ENCODE results near the gene PAIP2B. TPM values are rescaled to one million over a fixed set of nuclear protein-coding genes. Genes with fewer than 3 reads are reported as not detected.
"Not testable (repeated sequence)": the region's sequence is repeated elsewhere in the genome, so short reads cannot be mapped to it uniquely, and the experiment has no call there.

PAIP2B gene
- total and polyA plus RNA-seq, 2 donors, result 2.2 to 3.0 TPM

DNA sequence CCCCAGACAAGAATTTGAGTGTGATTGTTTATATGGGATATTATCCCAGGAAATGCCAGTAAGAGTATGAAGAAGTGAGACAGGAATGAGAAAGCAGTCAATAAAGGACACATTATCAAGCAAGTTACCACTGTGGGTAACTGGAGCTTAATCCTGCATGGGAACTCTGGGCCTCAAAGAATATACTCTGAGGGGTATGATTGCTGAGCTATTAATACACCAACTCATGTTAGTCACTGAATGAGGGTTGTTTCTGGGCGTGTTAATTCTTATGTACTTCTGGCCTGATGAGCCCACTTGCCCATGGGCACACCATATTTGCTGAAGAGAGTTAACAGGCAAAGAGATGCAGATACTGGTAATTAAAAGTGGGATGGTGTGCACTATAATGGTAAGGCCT, 26.6 kb upstream of the PAIP2B start:
- Histone ChIP-seq H3K27me3 (ENCODE audit: control insufficient read depth in 2 of 2, insufficient read depth in 1 of 2, low read length in 1 of 2) (no peaks in the 10 kb centered on the region), H3K9me3 (ENCODE audit: control insufficient read depth in 2 of 2, insufficient read depth in 1 of 2, low read length in 1 of 2) (no peaks in the 10 kb centered on the region), H3K4me3 (ENCODE audit: low read length in 2 of 2) (no peak overlapping the region), H3K36me3 (ENCODE audit: control insufficient read depth in 2 of 2, insufficient read depth in 2 of 2, low read length in 1 of 2) (no peaks in the 10 kb centered on the region), H3K4me1 (ENCODE audit: control insufficient read depth in 2 of 2, insufficient read depth in 2 of 2, low read length in 2 of 2) (no peaks in the 10 kb centered on the region), H3K27ac (ENCODE audit: low read depth in 1 of 2, low read length in 1 of 2) (no peak overlapping the region)
- no peak for DNase-seq (ENCODE audit: low read depth in 6 of 9, low spot score in 9 of 9)
- WGBS, result 89% methylated on average over 1 of the region's 1 CpG

DNA sequence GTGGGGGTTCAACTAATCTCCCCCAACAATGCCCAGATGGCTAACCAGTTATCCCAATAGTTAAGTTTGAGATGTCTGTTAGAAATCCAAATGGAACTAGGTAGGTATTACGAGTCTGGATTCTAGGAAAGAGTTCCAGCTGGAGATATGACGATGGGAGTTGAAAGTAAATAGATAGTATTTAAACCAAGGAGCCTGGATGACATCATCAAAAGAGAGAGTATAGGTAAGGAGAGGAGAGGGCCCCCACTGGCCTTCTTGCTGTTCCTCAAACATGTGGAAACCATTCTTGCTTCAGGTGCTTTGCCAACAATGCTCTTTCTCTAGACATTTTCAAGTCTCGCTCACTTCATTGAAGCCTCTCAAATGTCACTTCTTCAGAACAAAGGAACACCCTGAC, 26.0 kb upstream of the PAIP2B start:
- Histone ChIP-seq H3K4me1 (ENCODE audit: control insufficient read depth in 2 of 2, insufficient read depth in 2 of 2, low read length in 2 of 2) (no peaks in the 10 kb centered on the region), H3K36me3 (ENCODE audit: control insufficient read depth in 2 of 2, insufficient read depth in 2 of 2, low read length in 1 of 2) (no peaks in the 10 kb centered on the region), H3K27me3 (ENCODE audit: control insufficient read depth in 2 of 2, insufficient read depth in 1 of 2, low read length in 1 of 2) (no peaks in the 10 kb centered on the region), H3K27ac (ENCODE audit: low read depth in 1 of 2, low read length in 1 of 2) (no peak overlapping the region), H3K9me3 (ENCODE audit: control insufficient read depth in 2 of 2, insufficient read depth in 1 of 2, low read length in 1 of 2) (no peaks in the 10 kb centered on the region), H3K4me3 (ENCODE audit: low read length in 2 of 2) (no peak overlapping the region)
- no peak for DNase-seq (ENCODE audit: low read depth in 6 of 9, low spot score in 9 of 9)
- WGBS, result 93% methylated on average over 3 of the region's 3 CpGs

DNA sequence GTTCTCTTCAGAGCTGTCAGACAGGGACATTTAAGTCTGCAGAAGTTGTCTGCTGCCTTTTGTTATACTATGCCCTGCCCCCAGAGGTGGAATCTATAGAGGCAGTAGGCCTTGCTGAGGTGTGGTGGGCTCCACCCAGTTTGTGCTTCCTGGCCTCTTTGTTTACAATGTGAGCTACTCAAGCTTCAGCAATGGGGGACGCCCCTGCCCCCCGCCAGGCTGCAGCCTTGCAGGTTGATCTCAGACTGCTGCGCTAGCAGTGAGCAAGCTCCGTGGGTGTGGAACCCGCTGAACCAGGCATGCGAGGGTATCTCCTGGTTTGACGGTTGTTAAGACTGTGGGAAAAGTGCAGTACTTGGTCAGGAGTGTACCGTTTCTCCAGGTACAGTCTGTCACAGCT, 24.0 kb upstream of the PAIP2B start:
- WGBS, result 95% methylated on average over 8 of the region's 8 CpGs
- DNase-seq (ENCODE audit: low read depth in 6 of 9, low spot score in 9 of 9), result no peak
- no peaks in the 10 kb centered on the region for H3K4me1 ChIP-seq (ENCODE audit: control insufficient read depth in 2 of 2, insufficient read depth in 2 of 2, low read length in 2 of 2)
- no peaks in the 10 kb centered on the region for H3K36me3 ChIP-seq (ENCODE audit: control insufficient read depth in 2 of 2, insufficient read depth in 2 of 2, low read length in 1 of 2)
- H3K27ac ChIP-seq (ENCODE audit: low read depth in 1 of 2, low read length in 1 of 2), result no peak overlapping the region
- H3K27me3 ChIP-seq (ENCODE audit: control insufficient read depth in 2 of 2, insufficient read depth in 1 of 2, low read length in 1 of 2), result no peaks in the 10 kb centered on the region
- H3K9me3 ChIP-seq (ENCODE audit: control insufficient read depth in 2 of 2, insufficient read depth in 1 of 2, low read length in 1 of 2), result no peaks in the 10 kb centered on the region
- H3K4me3 ChIP-seq (ENCODE audit: low read length in 2 of 2), result no peak overlapping the region

DNA sequence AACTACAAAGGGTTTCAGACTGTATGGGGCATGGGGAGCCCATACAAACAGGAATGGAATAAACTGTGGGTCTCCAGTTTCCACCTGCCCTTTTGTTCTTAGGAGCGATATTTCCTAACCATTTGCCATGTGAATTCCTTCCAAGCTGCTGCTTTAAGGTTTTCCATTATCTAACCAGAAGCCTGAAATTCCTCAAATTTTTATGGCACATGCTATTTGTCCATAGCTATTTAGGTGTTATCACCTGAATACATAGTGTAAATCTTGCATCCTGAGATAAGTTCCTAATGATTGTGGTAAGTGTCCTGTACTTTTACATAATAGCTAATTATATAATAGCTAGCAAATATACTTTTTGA, 17.4 kb upstream of the PAIP2B start:
- Histone ChIP-seq H3K9me3 (ENCODE audit: control insufficient read depth in 2 of 2, insufficient read depth in 1 of 2, low read length in 1 of 2) (no peaks in the 10 kb centered on the region), H3K36me3 (ENCODE audit: control insufficient read depth in 2 of 2, insufficient read depth in 2 of 2, low read length in 1 of 2) (no peaks in the 10 kb centered on the region), H3K27me3 (ENCODE audit: control insufficient read depth in 2 of 2, insufficient read depth in 1 of 2, low read length in 1 of 2) (peaks cover 0 to 2% of the 10 kb centered on the region in 2 donors), H3K4me3 (ENCODE audit: low read length in 2 of 2) (no peak overlapping the region), H3K27ac (ENCODE audit: low read depth in 1 of 2, low read length in 1 of 2) (no peak overlapping the region), H3K4me1 (ENCODE audit: control insufficient read depth in 2 of 2, insufficient read depth in 2 of 2, low read length in 2 of 2) (no peaks in the 10 kb centered on the region)
- 90% methylated on average over 1 of the region's 1 CpG for WGBS
- no peak for DNase-seq (ENCODE audit: low read depth in 6 of 9, low spot score in 9 of 9)

DNA sequence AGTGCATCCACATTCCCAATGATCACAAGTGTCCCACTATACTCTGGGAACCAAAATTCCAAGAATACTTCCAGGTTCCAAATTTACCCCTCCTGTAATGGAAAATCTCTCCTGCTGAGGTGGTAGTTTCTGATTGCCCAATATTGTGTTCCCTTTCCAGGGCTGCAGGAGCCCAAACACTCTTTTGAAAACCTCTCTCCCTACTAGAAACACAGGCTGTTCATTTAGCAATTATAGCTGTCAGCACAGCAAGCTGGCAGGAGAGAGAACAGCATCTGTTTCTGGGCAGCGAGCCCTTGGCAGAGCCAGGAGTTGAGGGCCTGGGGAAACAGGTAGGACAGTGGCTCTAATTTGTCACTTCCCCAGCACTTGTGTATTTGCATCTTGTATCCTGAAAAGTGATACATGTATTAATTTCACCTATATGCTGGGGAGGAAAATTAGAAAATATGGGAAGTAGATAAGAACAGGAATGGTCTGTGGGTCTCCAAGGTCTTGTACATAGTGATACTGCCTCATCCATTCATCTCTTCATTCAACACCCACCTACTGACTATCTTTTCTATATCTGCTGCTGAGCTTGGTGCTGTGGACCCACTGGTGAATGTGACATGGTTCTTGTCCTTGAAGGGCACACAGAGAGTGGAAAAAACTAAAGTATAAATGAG, 16.9 kb upstream of the PAIP2B start:
- Histone ChIP-seq H3K27ac (ENCODE audit: low read depth in 1 of 2, low read length in 1 of 2) (no peak overlapping the region), H3K9me3 (ENCODE audit: control insufficient read depth in 2 of 2, insufficient read depth in 1 of 2, low read length in 1 of 2) (no peaks in the 10 kb centered on the region), H3K36me3 (ENCODE audit: control insufficient read depth in 2 of 2, insufficient read depth in 2 of 2, low read length in 1 of 2) (no peaks in the 10 kb centered on the region), H3K27me3 (ENCODE audit: control insufficient read depth in 2 of 2, insufficient read depth in 1 of 2, low read length in 1 of 2) (peaks cover 0 to 2% of the 10 kb centered on the region in 2 donors), H3K4me1 (ENCODE audit: control insufficient read depth in 2 of 2, insufficient read depth in 2 of 2, low read length in 2 of 2) (no peaks in the 10 kb centered on the region), H3K4me3 (ENCODE audit: low read length in 2 of 2) (no peak overlapping the region)
- WGBS, result 85% methylated on average over 1 of the region's 1 CpG
- DNase-seq (ENCODE audit: low read depth in 6 of 9, low spot score in 9 of 9), result no peak

DNA sequence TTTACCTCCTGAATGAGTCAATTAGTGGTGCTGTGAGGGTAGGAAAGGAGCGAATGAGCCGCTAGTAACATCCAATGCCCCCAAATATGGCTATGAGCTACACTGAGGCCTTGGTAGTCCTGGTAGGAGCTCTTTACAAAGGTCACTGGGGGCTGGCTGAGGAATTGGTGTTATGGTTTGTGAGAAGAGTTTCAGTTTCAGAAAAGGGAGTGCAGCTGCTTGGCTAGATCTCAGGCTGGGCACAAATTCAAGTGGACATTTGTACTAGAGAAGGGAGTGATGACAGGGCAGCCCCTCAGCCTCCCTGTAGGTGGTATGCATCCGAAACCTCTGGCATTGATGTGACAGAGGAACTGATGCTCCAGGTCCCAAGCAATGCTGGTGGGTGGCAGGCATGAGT, 13.9 kb upstream of the PAIP2B start:
- H3K36me3 ChIP-seq (ENCODE audit: control insufficient read depth in 2 of 2, insufficient read depth in 2 of 2, low read length in 1 of 2), result no peaks in the 10 kb centered on the region
- no peaks in the 10 kb centered on the region for H3K9me3 ChIP-seq (ENCODE audit: control insufficient read depth in 2 of 2, insufficient read depth in 1 of 2, low read length in 1 of 2)
- DNase-seq (ENCODE audit: low read depth in 6 of 9, low spot score in 9 of 9), result no peak
- WGBS, result 91% methylated on average over 3 of the region's 3 CpGs
- no peak overlapping the region for H3K27ac ChIP-seq (ENCODE audit: low read depth in 1 of 2, low read length in 1 of 2)
- no peak overlapping the region for H3K4me3 ChIP-seq (ENCODE audit: low read length in 2 of 2)
- H3K27me3 ChIP-seq (ENCODE audit: control insufficient read depth in 2 of 2, insufficient read depth in 1 of 2, low read length in 1 of 2), result peaks cover 2 to 4% of the 10 kb centered on the region in 2 donors
- no peaks in the 10 kb centered on the region for H3K4me1 ChIP-seq (ENCODE audit: control insufficient read depth in 2 of 2, insufficient read depth in 2 of 2, low read length in 2 of 2)

DNA sequence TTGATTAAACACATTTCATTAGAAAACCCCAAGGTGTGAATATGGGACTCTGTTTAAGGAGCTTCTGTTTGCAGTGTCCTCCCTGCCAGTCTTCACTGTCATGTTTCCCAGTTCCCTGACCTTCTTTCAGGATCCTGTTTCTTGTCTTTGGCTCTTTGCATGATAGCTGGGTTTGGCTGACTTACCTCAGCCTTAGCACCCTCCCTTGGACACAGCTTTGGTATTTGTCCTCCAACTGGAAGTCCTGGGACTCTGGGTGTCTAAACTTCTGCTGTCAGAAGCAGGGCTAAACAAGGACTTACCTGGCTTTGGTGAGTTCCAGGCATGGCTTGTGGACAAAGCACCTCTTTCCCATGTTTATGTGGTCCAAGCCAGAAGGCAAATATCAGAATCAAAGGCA, 11.2 kb upstream of the PAIP2B start:
- Histone ChIP-seq H3K4me1 (ENCODE audit: control insufficient read depth in 2 of 2, insufficient read depth in 2 of 2, low read length in 2 of 2) (no peaks in the 10 kb centered on the region), H3K36me3 (ENCODE audit: control insufficient read depth in 2 of 2, insufficient read depth in 2 of 2, low read length in 1 of 2) (no peaks in the 10 kb centered on the region), H3K27ac (ENCODE audit: low read depth in 1 of 2, low read length in 1 of 2) (no peak overlapping the region), H3K27me3 (ENCODE audit: control insufficient read depth in 2 of 2, insufficient read depth in 1 of 2, low read length in 1 of 2) (peaks cover 2 to 4% of the 10 kb centered on the region in 2 donors), H3K9me3 (ENCODE audit: control insufficient read depth in 2 of 2, insufficient read depth in 1 of 2, low read length in 1 of 2) (no peaks in the 10 kb centered on the region), H3K4me3 (ENCODE audit: low read length in 2 of 2) (no peak overlapping the region)
- no peak for DNase-seq (ENCODE audit: low read depth in 6 of 9, low spot score in 9 of 9)

DNA sequence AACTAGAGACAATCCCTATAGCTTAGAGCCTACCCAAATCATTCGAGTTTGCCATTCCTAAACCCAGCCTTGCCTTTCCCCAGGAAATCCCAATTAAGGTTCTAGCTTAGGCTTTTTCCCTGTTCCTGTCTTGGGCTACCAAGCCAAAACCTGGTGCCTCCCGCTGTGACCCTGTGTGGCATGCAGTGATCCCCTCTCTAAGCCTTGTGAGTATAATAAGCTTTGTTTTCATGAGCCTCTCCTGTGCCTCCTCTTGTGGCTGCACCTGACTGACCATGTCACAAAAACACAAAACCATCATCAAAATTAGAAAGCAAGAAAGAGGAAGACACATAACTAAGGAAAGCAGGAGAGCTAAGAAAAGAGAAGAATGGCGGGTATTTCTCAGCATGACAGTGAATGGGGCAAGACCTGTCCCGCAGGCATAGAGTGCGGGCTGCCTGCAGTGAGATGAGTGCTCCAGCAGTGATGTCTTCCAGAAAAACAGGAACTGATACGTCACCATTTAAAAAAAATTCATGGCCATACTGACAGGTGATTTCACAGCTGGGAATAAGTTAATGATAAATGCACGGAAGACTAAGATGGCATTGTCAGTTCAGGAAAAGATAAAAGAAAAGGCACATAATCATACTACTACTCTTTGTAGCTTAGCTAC, 9.2 kb upstream of the PAIP2B start:
- no peaks in the 10 kb centered on the region for H3K9me3 ChIP-seq (ENCODE audit: control insufficient read depth in 2 of 2, insufficient read depth in 1 of 2, low read length in 1 of 2)
- no peak overlapping the region for H3K27ac ChIP-seq (ENCODE audit: low read depth in 1 of 2, low read length in 1 of 2)
- H3K27me3 ChIP-seq (ENCODE audit: control insufficient read depth in 2 of 2, insufficient read depth in 1 of 2, low read length in 1 of 2), result peaks cover 0 to 4% of the 10 kb centered on the region in 2 donors
- DNase-seq (ENCODE audit: low read depth in 6 of 9, low spot score in 9 of 9), result no peak
- no peak overlapping the region for H3K4me3 ChIP-seq (ENCODE audit: low read length in 2 of 2)
- no peaks in the 10 kb centered on the region for H3K36me3 ChIP-seq (ENCODE audit: control insufficient read depth in 2 of 2, insufficient read depth in 2 of 2, low read length in 1 of 2)
- H3K4me1 ChIP-seq (ENCODE audit: control insufficient read depth in 2 of 2, insufficient read depth in 2 of 2, low read length in 2 of 2), result no peaks in the 10 kb centered on the region
- 65% methylated on average over 7 of the region's 7 CpGs for WGBS

DNA sequence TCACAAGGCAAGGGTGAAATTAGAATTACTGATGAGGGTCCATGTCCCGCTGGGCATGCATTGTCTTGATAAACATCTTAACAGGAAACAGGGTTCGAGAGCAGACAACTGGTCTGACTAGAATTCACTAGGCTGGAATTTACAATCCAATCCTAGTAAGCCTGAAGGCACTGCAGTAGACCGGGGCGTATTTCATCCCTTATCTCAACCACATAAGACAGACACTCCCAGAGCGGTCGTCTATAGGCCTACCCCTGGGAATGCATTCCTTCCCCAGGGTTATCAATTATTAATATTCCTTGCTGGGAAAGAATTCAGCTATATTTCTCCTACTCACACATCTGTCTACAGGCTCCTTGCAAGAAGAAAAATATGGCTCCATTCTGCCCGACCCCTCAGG, 6.2 kb upstream of the PAIP2B start:
- not testable (repeated sequence) for H3K9me3 ChIP-seq (ENCODE audit: control insufficient read depth in 2 of 2, insufficient read depth in 1 of 2, low read length in 1 of 2); H3K4me1 ChIP-seq (ENCODE audit: control insufficient read depth in 2 of 2, insufficient read depth in 2 of 2, low read length in 2 of 2); DNase-seq (ENCODE audit: low read depth in 6 of 9, low spot score in 9 of 9); H3K27ac ChIP-seq (ENCODE audit: low read depth in 1 of 2, low read length in 1 of 2); H3K4me3 ChIP-seq (ENCODE audit: low read length in 2 of 2); H3K36me3 ChIP-seq (ENCODE audit: control insufficient read depth in 2 of 2, insufficient read depth in 2 of 2, low read length in 1 of 2); H3K27me3 ChIP-seq (ENCODE audit: control insufficient read depth in 2 of 2, insufficient read depth in 1 of 2, low read length in 1 of 2)
- WGBS, result 92% methylated on average over 7 of the region's 7 CpGs
